ENCODE measurements around the gene MIGA2.

The MIGA2 gene

DNA sequence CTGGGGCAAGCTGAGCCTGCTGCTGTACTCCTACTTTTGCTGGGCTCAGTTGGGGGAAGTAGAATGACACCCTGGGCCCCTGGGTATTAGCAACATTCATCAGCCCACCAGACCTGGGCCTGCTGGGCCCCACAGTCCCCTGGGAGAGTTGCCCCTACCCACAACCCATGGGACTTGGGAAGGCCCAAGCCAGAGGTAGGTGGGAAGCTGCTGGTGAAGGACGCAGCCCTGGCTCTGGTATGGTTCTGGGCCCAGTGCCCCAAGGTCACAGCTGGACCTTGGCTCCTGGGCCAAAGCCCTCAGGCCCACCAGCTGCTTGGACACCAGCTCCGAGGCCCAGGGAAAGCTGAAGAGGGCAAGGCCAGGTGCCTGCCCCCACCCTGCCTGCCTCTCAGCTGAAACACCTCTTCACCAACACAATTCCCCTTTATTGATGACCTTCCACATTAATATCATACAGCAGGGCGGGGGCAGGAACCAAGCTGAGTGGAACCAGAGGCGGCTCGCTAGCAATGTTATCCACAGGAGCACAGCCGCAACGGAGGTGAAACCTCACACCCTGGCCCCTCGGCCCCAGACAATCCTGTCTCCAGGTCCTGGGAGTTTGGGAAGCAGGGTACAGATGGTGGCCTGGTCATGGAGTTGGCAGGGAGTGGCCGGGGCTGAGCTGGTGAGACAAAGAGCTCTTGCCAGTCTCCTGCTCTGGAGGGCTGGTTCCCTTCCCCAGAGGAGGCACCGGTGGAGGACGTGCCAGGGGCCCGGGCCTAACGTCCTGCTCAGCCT is 58.2 kb downstream of the MIGA2 start:
- no peak for FAIRE-seq
- DNase-seq (ENCODE audit: extremely low spot score, insufficient read length, low read depth) = no peak

GRCh38 chr9:129095170-129095667 is 58.8 kb downstream of the MIGA2 start:
- FAIRE-seq (no peak), DNase-seq (ENCODE audit: extremely low spot score, insufficient read length, low read depth) (no peak)

- DNase-seq (ENCODE audit: extremely low spot score, insufficient read length, low read depth) (no peak), FAIRE-seq (no peak)
Measured at GRCh38 chr9:129095908-129096307, 59.5 kb downstream of the MIGA2 start.

DNA sequence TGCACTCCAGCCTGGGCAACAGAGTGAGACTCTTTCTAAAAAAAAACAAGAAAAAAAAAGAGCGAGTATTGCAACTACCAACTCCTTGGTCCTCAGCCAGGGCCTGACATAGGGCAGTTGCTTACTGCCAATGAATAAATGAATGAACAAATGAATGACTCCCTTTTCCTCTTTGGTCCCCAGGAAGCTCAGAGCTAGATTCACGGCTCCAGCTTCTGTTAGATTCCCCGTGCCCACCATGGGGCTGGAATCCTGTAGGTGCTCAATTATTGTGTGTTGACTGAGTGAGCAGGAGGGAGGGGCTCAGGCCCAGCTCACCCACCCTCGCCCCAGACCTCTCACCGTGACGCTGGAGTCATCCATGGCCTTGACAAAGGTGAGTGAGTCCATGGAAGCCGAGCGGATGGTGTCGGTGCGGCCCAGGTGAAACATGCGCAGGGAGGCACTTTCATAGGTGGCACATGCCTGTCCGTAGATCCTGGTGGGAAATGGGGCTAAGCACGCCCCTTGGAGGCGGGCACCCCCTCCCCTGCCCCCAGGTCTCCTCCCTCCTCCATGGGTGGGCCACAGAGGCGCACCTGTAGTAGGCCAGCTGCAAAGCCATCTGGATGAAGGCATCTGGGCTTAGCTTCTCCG is 61.4 kb downstream of the MIGA2 start:
- no peak for FAIRE-seq
- no peak for DNase-seq (ENCODE audit: extremely low spot score, insufficient read length, low read depth)

DNA sequence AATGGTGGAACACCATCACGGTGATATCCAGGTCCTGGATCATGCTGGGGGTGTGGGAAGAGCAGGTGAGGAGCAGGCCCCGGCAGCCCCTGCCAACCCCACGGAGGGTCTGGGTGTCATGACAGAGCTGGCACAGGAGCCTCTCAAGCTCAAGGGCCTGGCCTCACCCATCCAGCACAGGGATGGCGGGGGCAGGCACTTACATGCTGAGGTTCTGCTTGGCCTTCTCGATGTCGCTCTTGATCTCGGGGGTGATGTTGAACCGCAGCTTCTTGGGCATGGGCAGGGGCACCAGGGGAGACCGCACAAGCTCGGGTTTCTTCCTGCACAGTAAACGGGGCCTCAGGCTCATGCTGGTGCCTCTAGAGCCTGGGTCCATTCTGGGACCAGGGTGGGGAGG is 61.9 kb downstream of the MIGA2 start:
- no peak for DNase-seq (ENCODE audit: extremely low spot score, insufficient read length, low read depth)
- FAIRE-seq = no peak

DNA sequence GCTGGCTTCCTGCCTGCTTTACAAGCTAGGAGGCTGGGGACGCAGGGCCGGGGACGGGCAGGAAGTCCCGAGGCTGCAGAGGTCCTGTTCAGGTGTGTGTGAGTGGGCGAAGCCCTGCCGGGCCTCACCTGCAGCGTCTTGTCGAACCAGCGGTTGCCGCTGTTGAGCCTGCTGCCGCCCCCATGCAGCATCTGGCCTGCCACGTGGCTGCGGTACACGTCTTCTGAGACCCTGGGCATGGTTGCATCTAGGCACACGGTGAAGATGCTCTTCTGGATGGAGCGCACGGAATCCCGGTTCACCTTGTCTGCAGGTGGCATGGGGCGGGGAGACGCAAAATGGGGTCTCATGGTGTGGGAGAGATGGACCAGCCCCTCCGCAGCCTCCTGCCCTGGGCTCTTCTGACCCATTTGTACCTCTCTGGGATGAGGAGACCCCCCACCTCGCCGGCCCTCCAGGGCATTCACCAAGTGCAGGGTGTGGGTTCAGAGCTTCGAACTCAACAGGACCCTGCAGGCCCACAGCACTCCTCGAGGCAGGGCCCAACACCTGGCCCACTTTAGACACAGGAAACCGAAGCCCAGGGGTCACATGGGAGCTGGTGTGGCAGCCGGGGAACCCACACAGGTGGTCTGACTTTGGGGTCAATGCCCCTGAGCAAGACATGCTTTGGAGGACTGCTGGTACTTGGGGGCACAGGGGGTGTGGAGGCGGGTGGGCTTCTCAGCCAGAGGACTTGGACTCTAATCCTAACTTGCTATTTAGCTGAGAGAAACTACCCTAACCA is 64.2 kb downstream of the MIGA2 start:
- DNase-seq (ENCODE audit: extremely low spot score, insufficient read length, low read depth) = no peak
- no peak for FAIRE-seq

DNA sequence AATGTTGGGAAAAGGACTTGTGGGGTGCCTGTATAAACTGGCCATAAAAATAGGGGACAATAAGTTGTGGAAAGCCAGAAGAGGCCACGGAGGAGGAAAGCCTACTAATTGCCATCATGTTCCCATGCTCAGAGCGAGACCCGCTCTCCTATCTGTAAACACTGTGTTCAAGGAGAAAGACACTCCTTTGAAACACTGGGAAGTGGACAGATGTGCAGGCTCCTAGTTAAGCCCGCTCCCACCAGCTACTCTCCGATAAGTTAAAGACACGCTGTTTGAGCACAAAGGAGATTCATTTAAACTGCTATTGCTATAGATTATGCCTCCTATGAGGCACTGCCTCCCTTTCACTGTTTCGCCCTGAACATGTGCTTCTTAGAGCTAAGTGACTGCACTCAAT is 64.9 kb downstream of the MIGA2 start:
- DNase-seq (ENCODE audit: extremely low spot score, insufficient read length, low read depth) = no peak
- FAIRE-seq = no peak

- FAIRE-seq (no peak), DNase-seq (ENCODE audit: extremely low spot score, insufficient read length, low read depth) (no peak)
Measured at GRCh38 chr9:129102095-129102525, 65.7 kb downstream of the MIGA2 start.

- no peak for DNase-seq (ENCODE audit: extremely low spot score, insufficient read length, low read depth)
- FAIRE-seq = no peak
Measured at GRCh38 chr9:129102791-129103594, 66.6 kb downstream of the MIGA2 start.

GRCh38 chr9:129103595-129103965 is 67.2 kb downstream of the MIGA2 start:
- FAIRE-seq (no peak), DNase-seq (ENCODE audit: extremely low spot score, insufficient read length, low read depth) (no peak)

DNA sequence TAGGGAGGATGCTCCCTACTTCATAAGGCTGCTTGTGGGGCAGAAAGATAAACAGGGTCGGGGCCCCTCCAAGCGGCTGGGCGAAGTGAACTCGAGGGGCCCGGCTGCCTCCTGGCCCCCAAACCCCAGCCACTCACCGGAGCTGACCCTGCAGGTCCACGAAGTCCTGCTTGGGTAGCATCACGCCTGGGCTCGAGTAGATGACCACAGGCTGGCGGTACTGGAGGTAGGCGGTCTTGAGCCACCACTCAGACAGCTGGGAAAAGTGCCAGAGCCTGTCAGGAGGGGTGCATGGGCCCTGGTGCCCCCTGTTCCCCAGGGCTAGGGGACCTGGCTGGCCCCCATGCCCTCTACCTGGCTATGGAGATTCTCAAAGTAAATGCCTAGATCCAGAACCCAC is 67.6 kb downstream of the MIGA2 start:
- DNase-seq (ENCODE audit: extremely low spot score, insufficient read length, low read depth) (no peak), FAIRE-seq (no peak)

DNA sequence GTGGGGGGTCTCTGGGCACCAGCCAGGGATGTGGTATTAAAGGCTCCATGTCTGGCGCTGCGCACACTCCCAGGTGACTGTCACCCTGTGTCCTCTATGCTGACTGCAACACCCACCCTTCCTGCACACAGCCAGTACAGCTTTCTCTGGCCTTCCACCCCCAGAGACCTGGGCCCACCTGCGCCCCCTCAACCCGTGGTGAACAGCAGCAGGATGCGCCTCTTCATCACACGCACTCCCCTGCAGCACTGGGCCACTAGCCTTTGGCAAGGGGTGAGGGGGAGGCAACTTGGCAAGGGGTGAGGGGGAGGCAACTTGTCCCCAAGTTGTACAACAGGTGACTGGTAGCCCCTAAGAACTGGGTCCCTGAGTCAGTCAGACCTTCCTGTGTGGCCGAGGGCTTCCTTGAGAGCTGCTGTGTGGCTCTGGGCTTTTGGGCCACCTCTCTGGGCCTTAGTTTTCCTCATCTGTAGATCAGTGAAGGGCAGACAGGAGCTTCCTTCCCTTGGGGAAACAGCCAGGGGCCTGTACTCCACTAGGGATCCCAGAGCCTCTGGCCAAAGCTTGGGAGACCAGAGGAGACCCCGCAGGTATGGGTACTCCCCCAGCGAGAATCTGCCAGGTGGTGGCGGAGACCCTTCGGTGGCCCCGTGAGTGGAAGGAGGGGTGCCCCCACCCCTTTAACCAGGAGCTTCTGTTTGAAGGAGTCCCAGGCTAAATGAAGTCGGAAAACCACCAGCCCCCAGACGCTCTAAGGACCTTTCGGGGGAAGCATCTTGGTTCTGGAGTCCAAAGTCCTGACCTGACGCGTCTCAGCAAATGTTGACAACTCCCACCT is 69.7 kb downstream of the MIGA2 start:
- no peak for DNase-seq (ENCODE audit: extremely low spot score, insufficient read length, low read depth)
- FAIRE-seq = no peak

DNA sequence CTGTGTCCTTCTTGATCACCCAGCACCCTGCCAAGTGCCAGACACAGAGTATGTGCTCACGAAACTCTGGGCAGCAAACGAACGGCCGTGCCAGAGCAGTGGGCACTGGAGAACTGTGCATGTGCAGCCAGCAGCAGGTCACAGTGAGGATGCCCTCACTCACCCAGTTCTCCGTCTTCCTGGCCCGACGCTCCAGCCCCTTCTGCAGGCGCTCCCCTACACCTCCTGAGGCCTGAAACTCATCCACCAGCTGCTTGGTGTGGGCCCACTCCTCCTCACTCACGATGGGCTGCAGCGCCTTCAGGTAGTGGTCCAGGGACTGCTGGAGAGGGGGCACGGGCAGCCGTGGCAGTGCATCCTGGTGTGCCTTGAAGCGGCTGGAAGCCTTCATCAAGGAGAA is 71.2 kb downstream of the MIGA2 start:
- DNase-seq (ENCODE audit: extremely low spot score, insufficient read length, low read depth) (no peak), FAIRE-seq (no peak)

- DNase-seq (ENCODE audit: extremely low spot score, insufficient read length, low read depth) (no peak), FAIRE-seq (no peak)
Measured at GRCh38 chr9:129108083-129108804, 71.8 kb downstream of the MIGA2 start.

DNA sequence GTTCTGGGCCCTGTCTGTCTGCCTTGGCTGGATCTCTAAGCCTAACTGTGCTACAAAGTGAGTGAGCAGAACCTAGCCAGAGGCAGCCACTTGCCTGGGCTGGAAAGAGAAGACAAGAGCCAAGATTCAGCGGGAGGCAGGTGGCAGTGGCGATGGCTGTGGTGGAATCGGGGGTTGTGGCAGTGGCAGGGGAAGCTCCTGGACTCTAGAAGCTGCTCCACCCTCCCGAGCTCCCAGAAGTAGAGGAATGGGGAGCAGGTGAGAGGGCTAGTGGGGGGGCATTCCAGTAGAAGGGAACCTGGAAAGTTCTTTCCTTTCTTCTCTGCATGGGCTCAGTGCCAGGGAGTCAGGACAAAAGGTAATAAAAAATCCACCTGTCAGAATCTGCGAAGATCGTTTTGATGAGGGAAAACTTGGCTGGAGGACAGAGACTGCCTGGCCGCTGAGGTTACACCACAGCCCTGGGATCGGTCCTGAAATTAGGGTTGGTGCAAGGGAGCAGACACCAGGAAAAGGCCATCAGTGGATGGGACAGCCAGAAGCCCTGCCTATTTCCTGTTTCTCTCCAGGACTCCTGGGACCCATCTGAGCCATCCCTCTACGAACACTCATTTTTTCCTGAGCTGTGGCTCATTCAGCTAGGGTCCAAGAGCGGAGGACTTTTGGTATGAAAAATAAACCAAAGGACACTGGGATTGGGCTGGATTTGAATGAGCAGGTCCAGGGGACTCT is 72.5 kb downstream of the MIGA2 start:
- DNase-seq (ENCODE audit: extremely low spot score, insufficient read length, low read depth) = no peak
- FAIRE-seq = no peak

GRCh38 chr9:129109537-129109903 is 73.1 kb downstream of the MIGA2 start:
- DNase-seq (ENCODE audit: extremely low spot score, insufficient read length, low read depth) (no peak), FAIRE-seq (no peak)

GRCh38 chr9:129109952-129110739 is 73.7 kb downstream of the MIGA2 start:
- no peak for FAIRE-seq
- DNase-seq (ENCODE audit: extremely low spot score, insufficient read length, low read depth) = peak; percentile 22
